ENCODE data around the gene PAIP1.
"Not testable (repeated sequence)": the region's sequence is repeated elsewhere in the genome, so short reads cannot be mapped to it uniquely, and the experiment has no call there.

Gene PAIP1

DNA sequence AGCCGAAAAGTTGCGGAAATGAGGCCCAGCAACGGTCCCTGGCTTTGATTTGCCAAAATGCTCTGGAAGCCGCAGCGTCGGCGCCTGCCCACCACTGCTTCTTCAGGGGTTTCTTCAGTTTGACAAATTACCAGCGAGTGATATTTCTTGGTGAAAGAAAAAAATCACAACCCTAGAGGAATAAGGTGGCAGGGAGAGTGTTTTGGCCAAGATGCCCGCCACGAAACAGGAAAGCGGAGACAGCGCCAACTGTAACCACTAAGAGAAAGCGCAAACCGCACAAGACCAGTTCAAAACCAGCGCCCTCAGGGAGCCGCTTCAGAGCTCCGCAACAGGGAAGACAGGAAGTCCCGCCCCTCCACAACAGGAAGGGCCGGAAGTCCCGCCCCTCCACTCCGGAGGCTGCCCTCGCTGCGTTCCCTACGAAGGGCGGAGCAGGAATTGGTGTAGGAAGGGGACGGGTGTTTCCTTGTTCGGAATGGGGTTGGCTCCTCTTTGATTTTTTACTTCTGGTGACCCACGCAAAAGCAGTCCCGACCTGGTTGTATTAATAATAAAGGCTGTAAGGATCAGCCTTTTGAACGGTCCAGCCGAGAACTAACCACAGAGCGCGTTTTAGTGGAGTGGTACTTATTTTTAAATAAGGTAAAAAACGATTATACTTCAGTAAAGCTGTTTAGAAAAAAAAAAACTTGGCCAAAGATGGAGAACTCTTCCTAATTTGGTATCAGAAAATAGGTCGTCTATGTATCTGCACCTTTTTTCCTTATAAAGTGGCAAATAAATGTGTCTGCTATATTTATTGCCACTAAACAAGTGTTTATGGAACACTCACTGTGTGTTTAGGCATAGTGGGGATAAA, 41.8 kb downstream of the PAIP1 start, which contains the start of gene C5orf34:
Gene C5orf34 (minus strand): TSS at position 333 of the 862 bp plus-strand sequence. CDS start 5,809 bp downstream, outside the sequence.
- DNase-seq, result peak; percentile 97 to 99

DNA sequence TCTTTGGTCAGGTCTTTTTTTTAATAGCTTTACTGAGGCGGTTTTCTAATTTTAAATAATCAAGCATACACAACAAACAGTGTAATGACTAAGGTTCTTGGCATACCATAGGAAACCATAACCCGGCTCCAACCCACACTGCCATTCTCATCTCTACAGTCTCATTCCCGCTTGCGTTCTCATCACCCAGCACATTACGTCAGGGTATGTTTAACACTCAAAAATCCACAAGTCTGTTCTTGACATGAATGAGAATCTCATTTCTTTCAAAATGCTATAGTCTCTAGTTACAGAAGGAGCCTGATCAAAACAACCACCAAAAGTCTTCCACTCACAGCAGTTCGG, 42.4 kb downstream of the PAIP1 start:
- DNase-seq, result peak in 1 of 2 experiments; percentile 73

DNA sequence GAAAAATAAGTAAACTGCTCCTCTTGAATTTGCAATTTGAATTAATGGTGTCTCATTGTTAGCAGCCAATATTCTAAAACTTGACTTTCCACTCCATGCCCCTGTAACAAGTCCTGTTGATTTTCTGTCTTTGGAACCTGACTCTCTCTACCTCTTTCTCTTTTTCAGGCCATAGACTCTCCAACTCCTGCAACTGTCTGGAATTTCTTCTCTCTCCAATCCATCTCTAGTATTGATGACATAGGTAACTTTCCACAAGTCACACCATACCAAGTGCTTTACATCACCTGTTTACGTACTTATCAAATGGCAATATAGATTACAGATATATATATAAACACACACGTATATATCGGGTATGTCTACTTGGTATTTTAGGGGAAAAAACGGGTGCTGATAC, 42.9 kb downstream of the PAIP1 start:
- DNase-seq, result no peak

DNA sequence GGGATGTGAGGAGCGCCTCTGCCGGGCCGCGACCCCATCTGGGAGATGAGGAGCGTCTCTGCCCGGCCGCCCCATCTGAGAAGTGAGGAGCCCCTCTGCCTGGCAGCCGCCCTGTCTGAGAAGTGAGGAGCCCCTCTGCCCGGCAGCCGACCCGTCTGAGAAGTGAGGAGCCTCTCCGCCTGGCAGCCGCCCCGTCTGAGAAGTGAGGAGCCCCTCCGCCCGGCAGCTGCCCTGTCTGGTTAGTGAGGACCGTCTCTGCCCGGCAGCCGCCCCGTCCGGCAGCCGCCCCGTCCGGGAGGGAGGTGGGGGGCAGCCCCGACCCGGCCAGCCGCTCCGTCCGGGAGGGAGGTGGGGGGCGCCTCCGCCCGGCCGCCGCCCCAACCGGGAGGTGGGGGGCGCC, 45.8 kb downstream of the PAIP1 start:
- DNase-seq, result not testable (repeated sequence)

DNA sequence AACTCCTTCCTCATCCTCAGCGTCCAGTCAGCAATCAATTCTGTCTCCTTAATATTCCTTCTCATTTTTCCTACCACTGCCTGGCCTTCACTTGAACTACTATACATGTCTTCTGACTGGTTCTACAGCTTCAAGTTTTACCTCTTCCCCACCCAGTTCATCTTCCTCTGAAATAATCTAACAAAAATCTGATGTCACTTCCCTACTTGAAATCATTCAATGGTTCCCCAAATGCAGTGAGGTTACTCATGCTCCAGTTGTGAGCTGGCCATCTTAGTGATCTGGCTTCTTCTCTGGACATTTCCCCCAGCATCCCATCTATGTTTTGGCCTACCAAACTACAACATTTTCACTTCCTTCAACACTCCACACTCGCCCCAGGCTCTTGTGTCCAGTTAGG, 58.3 kb downstream of the PAIP1 start:
- no peak for DNase-seq

DNA sequence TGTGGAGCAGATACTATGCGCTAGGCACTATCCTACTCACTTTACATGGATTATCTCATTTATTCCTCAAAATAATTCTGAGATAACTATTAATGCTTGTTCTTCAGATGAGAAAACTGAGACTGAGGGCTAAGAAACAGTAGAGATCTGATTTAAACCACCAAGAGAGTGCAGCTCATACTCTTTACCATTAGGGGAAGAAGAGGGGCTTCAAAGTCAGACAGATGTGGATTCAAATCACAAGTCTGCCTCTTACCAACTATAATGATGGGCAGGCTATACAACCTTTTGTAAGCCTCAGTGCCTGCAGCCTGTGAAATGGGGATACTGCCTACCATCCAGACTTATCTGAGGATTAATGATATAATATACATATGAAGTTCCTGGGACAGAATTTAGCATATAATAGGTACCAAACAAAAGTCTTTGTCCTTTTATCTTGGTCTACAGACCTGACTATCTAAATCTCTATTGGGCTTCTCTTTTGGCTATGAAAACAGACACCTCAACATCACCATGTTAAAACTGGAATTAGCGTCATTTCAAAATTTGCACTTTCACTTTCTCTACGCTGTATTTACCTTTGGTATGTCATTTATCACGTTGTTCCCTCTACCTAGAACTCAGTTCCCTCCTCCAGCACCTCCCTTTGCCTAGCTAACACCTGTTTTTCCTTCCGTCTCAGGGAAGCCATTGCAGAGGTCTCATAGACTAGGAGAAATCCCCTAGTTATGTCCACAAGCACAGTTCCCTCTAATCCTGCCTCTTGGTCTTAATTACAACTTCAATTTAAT, 59.4 kb downstream of the PAIP1 start:
- DNase-seq, result no peak

DNA sequence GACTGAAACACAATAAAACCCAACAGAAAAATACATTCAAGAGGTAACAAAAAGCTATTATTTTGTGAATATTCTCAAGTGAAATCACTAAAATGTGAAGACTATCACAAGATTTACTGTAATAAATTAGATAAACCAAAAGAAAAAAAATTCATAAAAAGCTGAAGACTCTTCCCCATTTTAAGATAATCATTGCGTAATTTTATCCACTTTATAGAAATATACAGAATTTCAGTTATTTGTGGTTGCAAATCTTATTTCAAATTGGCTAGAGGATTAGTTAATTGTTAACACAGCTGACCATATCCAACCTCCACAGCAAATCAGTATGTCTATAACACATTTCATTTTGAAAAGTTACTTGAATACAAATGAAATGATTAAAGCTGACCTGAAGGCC, 65.6 kb downstream of the PAIP1 start:
- no peak for DNase-seq

DNA sequence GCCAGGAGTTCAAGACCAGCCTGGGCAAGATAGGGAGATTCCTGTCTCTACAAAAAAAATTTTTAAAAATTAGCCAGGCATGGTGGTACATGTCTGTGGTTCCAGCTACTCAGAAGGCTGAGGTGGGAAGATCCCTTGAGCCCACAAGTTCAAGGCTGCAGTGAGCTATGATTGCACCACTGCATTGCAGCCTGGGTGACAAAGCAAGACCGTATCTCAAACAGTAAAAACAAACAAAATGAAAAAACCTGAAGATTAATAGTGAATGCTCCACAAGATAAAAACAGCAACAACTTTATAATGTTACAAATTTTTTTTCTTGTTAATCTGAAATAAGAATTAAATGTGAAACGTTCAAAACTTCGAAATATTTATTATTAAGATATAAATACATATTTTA, 70.5 kb downstream of the PAIP1 start:
- no peak for DNase-seq

DNA sequence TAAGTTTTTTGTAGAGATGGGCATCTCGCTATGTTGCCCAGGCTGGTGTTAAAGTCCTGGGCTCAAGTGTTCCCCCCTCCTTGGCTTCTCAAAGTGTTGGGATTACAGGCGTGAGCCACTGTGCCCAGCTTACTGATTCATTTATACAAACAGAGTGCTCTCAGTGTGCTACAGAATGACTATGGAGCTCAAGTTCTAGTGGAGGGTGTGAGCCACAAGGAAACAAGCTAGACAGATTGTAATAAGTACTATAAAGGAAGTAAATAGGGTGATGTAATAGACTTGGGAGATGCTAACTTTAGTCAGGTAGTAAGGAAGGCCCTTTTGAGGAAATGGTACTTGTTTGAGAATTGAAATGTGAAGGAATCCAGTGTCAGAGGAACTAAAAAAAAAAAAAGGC, 71.5 kb downstream of the PAIP1 start:
- no peak for DNase-seq

DNA sequence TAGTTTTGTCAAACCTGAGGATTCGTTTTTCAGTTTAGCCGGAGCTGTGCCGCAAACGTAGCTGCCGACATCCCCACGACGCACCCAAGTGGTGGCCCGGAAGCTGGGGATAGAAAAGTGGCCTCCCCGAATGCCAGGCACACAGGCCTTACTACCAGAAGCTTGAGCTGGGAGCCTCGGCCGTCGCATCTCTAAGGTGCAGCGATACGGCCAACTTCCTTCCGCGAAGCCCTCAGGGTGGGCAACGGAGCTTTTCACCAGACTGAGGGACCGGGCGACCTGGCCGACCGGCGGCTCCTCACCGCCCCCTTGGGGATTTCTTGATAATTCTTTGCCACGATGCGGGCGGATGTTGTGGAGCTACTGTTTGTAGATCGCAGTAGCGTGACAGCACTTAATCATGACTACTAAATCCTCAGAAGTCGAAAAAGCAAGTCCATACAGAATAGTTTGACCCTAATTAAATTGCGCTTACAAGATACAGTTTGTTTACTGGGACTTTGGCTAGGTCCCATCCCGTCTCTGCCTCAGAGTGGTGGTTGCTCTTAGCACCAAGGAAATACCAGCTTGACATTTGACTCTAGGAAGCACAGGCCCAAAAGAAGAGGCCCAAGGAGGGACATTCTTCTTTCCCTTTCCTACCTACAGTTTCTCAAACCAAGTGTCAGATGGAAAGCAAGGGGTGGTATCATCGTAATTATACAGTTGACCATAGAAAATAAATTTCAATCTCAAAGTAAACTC, 72.6 kb downstream of the PAIP1 start:
- DNase-seq, result peak; percentile 79 to 94

DNA sequence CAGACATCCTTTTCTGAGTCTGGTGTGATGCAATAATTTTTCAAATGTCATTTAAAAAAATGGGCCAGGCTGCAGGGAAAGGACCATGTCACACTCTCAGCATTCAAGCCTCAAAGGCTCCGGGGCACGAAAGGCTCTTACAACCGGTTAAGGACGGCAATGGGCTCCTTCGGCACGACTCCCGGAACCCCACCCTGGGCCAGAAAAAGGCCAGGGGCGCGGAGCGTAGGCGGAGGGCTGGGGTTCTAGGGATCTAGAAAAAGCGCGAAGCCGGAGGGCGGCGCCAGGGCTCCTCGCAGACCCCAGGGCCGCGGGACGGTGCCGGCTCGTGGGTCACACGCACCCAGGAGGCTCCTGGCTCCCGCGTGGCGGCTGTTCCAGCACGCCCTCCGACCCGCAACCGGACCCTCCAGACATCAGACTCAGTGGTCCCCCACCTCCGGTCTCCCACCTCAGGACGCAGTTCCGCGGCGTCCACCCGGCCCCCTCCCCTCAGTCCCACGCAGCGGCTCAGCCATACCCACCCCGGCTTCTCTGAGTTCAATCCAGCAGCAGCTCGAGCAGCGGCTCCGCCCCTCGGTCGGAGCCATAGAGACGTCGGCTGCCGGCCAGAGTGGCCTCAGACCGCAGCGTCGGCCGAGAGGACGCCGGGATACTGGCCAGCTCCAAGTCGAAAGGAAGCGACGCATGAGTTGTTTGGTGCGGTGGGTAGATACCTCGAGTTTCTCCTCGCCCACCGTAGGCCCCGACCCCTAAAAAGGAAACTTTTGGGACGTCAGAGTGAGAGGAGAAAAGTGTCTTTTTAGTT, 73.4 kb downstream of the PAIP1 start, which contains the start of gene TMEM267:
Gene TMEM267 (minus strand): TSS at position 568 of the 808 bp plus-strand sequence. CDS start 29,896 bp downstream, outside the sequence.
- peak; percentile 95 to 99 for DNase-seq

DNA sequence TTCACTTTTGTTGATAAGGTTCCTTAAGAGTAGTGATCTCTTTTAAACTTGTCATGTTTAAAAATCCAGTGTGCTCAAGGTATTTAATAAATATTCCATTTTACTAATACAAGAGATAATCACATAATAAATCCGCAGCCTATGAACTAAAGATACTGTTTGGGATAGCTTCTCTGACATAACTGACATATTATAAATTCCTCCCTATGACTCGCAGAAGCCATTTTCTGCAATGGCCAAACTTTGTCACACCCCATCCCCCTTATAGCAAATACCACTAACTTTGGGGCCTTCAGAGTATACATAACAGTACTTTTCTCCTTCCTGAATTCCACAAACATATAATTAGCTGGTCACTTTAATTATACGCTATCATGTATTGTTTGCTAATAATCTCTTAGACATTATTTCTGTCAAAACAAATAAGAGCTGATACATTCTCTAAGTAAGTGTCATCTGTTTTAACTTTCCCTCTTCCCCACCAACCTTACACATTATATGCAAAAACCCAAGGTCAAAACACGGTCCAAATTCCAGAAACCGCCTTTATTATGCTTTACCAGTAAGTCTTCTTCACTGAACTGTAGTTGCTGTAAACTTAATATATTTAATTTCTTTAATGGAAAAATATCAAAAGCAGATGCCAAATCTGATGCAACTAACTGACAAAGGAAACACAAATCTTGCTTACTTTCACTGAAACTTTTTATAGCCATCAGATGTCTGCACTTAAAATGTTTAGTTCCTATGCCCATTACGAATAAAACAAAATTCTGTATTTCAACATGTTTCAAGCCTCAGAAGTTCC, 74.2 kb downstream of the PAIP1 start:
- no peak for DNase-seq

Data from NCI-H526 (cell line).